GM18508 (cell line): ENCODE data around the gene PEX7.
"Not testable (repeated sequence)": the region's sequence is repeated elsewhere in the genome, so short reads cannot be mapped to it uniquely, and the experiment has no call there.

Experiments used
- ATAC-seq: cut with Tn5 transposase; IDR thresholded peaks from one replicate; pipeline ENCODE4 v1.9.1; 2021; ENCODE audit warnings: moderate number of reproducible peaks; ENCODE audit not compliant: insufficient read depth, unreplicated experiment

Gene PEX7

GRCh38 chr6:136789440-136789839 lies 33.0 kb upstream of the PEX7 start:
- not testable (repeated sequence) for ATAC-seq

- ATAC-seq, result no peak
Observed at GRCh38 chr6:136790411-136791295, 31.7 kb upstream of the PEX7 start.

- ATAC-seq, result peak; percentile 33
Observed at GRCh38 chr6:136791296-136792094, 30.9 kb upstream of the PEX7 start.

DNA sequence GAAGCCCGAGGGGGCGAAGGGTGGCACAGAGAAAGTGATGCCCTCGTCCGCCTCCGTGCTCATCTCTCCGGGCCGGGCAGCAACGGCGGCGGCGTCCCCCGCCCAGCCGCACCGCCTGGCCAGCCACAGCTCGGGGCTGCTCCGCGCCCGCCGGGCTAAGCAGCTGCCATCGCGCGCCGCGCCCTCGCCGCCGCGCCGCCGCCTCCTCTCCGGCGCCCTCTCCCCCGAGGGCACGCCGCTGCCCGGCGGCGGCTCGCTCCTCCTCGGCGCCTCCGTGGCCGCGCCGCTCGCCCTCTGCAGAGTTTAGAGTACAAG lies 30.3 kb upstream of the PEX7 start:
- no peak for ATAC-seq

DNA sequence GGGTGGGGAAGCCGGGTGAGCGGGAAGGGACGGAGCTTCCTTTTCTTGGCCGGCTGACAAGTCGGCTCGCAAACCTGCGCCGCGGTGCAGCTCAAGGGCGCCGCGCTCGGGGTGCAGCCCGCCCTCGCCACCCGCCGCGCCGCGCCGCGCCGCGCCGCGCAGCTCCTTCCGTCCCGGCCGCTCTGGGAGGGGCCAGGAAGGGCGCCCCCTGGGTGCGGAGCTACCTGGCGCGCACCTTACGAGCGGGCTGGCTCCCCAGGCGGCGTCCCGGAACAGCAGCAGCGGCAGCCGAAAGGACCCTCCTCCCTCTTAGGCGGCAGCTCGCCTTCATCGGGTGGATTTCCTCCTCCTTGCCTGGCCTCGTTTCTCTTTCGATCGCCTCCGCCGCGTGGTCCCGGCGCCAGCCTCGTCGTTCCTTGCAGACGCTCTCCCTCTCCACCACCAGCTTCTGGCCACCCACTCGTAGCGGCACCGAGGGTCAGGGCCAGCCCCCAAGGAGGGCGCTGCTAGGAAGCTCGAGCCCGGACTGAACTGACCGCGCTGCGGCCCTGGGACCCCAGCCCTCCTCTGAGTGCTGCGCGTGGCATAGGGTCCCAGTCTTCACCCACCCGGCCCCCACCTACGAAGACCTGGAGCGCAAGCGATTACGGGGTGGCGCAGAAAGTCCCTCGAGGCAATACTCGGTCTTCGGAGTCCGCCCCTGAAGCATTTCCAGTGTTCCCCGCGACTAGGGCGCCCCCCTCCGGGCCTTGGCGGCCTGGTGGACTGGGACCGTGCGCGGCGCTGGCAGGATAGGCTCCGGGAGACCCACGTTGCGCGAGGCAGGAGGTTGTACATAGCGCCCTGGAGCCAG lies 29.8 kb upstream of the PEX7 start, which contains the start of gene MAP3K5:
Gene MAP3K5, minus strand, starts transcription at position 68 of the 853 bp plus-strand sequence. CDS start 320 bp downstream, outside the sequence.
- peak; percentile 31 for ATAC-seq

- peak; percentile 3 for ATAC-seq
Observed at GRCh38 chr6:136793363-136793762, 29.0 kb upstream of the PEX7 start.

GRCh38 chr6:136795386-136795785 lies 27.0 kb upstream of the PEX7 start:
- ATAC-seq, result no peak

GRCh38 chr6:136795996-136796395 lies 26.4 kb upstream of the PEX7 start:
- ATAC-seq, result no peak

DNA sequence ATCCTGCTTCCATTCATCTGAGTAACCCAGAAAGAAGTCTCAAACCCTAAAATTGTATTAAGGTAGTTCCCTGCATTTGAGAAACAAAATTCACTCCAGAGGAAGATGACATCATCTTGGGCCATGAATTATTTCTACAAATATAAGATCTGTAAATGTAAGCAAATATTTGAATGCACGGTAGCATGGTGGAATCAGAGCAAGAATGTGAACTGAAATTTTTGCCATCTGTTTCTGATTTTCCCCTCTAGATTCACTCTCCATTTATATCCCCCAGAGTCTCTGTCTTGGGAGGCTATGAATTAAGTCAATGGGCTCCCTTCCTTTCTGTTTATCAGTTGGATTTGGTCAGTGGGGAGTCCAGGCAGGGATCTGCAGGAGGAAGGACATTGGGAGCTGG lies 24.3 kb upstream of the PEX7 start:
- no peak for ATAC-seq

GRCh38 chr6:136801581-136801980 lies 20.8 kb upstream of the PEX7 start:
- ATAC-seq, result no peak

DNA sequence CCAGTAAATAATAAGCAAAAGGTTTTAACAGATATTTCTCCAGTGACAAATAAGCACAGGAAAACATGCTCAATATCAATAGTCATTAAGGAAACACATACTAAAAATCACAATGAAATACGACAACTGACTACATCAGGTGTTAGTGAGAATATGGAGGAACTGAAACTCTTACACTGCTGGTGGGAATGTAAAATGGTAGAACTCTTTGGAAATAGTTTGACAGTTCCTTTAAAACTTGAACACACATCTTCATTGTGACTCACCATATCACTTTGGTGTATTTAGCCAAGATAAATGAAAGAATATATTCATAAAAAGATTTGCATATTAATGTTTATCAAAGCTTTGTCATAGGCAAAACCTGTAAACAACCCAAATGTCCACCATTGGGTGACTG lies 18.8 kb upstream of the PEX7 start:
- ATAC-seq, result no peak

GRCh38 chr6:136809091-136809860 lies 13.1 kb upstream of the PEX7 start:
- ATAC-seq, result no peak

- no peak for ATAC-seq
Observed at GRCh38 chr6:136811272-136811671, 11.1 kb upstream of the PEX7 start.

- ATAC-seq, result no peak
Observed at GRCh38 chr6:136812174-136812573, 10.2 kb upstream of the PEX7 start.

- ATAC-seq, result not testable (repeated sequence)
Observed at GRCh38 chr6:136815608-136816007, 6.8 kb upstream of the PEX7 start.

- no peak for ATAC-seq
Observed at GRCh38 chr6:136816656-136817055, 5.7 kb upstream of the PEX7 start.

GRCh38 chr6:136820561-136820960 lies 1.8 kb upstream of the PEX7 start:
- ATAC-seq, result no peak

- no peak for ATAC-seq
Observed at GRCh38 chr6:136822046-136822375, 381 bp upstream of the PEX7 start.

DNA sequence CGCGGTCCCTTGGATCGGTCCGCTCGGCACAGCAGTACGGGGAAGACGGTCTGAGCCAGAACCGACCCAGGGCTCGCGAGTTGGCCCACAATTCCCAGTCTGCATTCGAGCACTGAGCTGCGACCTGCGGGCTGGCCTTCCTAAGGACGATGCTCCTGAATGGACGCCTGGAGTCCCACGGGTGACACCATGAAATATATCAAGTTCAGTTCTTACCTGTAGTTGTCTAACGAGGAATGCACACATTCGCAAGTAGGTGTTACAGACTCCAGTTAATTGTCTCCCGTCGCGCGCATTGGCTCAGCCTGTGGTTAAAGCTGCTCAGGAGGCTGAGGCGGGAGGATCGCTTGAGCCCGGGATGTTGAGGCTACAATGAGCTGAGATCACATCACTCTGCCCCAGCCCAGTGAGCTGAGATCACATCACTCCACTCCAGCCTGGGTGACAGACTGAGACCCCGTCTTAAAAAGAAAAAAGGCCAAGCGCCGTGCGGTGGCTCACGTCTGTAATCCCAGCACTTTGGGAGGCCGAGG lies 802 bp downstream of the PEX7 start:
- no peak for ATAC-seq

DNA sequence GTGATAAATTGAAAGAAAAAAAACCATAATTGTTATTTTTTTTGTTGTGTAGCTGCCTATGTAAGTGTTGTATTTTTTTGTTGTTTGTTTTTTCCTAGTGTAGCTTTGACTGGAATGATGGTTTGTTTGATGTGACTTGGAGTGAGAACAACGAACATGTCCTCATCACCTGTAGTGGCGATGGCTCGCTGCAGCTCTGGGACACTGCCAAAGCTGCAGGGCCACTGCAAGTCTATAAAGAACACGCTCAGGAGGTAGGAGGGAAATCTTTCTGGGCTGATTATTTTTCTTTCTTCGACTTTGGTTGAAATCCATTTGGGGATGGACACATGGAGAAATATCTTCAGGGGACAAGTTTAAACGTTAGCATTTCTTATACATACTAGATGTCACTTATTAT lies 3.8 kb downstream of the PEX7 start:
- ATAC-seq, result no peak
